ENCODE data around the gene WDR20.
"Not testable (repeated sequence)": the region's sequence is repeated elsewhere in the genome, so short reads cannot be mapped to it uniquely, and the experiment has no call there.

The WDR20 gene

GRCh38 chr14:102171173-102172020 lies 31.7 kb downstream of the WDR20 start:
- no peak for DNase-seq (ENCODE audit: low read depth)

- not testable (repeated sequence) for DNase-seq (ENCODE audit: low read depth)
These were observed 32.2 kb downstream of the WDR20 start for GRCh38 chr14:102172021-102172272.

GRCh38 chr14:102172721-102173120 lies 33.0 kb downstream of the WDR20 start:
- DNase-seq (ENCODE audit: low read depth), result not testable (repeated sequence)

GRCh38 chr14:102177161-102177560 lies 37.5 kb downstream of the WDR20 start:
- DNase-seq (ENCODE audit: low read depth), result no peak

GRCh38 chr14:102178806-102179205 lies 39.1 kb downstream of the WDR20 start:
- DNase-seq (ENCODE audit: low read depth), result no peak

- no peak for DNase-seq (ENCODE audit: low read depth)
These were observed 40.7 kb downstream of the WDR20 start for GRCh38 chr14:102180248-102180998.

- DNase-seq (ENCODE audit: low read depth), result no peak
These were observed 41.5 kb downstream of the WDR20 start for GRCh38 chr14:102181187-102181586.

- DNase-seq (ENCODE audit: low read depth), result no peak
These were observed 42.5 kb downstream of the WDR20 start for GRCh38 chr14:102182190-102182589.

GRCh38 chr14:102182936-102183619 lies 43.4 kb downstream of the WDR20 start:
- DNase-seq (ENCODE audit: low read depth), result no peak

- DNase-seq (ENCODE audit: low read depth), result no peak
These were observed 44.2 kb downstream of the WDR20 start for GRCh38 chr14:102183886-102184285.

GRCh38 chr14:102184316-102185035 lies 44.8 kb downstream of the WDR20 start:
- DNase-seq (ENCODE audit: low read depth), result no peak

GRCh38 chr14:102185360-102185759 lies 45.7 kb downstream of the WDR20 start:
- no peak for DNase-seq (ENCODE audit: low read depth)

GRCh38 chr14:102187044-102187443 lies 47.3 kb downstream of the WDR20 start:
- no peak for DNase-seq (ENCODE audit: low read depth)

GRCh38 chr14:102187568-102188001 lies 47.9 kb downstream of the WDR20 start:
- DNase-seq (ENCODE audit: low read depth), result no peak

GRCh38 chr14:102188187-102188586 lies 48.5 kb downstream of the WDR20 start:
- DNase-seq (ENCODE audit: low read depth), result no peak

- no peak for DNase-seq (ENCODE audit: low read depth)
These were observed 50.2 kb downstream of the WDR20 start for GRCh38 chr14:102189874-102190273.

- no peak for DNase-seq (ENCODE audit: low read depth)
These were observed 53.3 kb downstream of the WDR20 start for GRCh38 chr14:102192840-102193502.

GRCh38 chr14:102194856-102195255 lies 55.2 kb downstream of the WDR20 start:
- DNase-seq (ENCODE audit: low read depth), result no peak

GRCh38 chr14:102195446-102195845 lies 55.7 kb downstream of the WDR20 start:
- no peak for DNase-seq (ENCODE audit: low read depth)

- DNase-seq (ENCODE audit: low read depth), result no peak
These were observed 56.6 kb downstream of the WDR20 start for GRCh38 chr14:102196039-102196901.

GRCh38 chr14:102196902-102197230 lies 57.2 kb downstream of the WDR20 start:
- DNase-seq (ENCODE audit: low read depth), result no peak

Measured in stimulated activated CD8-positive, alpha-beta memory T cell treated with anti-CD3 and anti-CD28 coated beads, Interleukin-15, amount 100 ng/mL, for 24 hours (primary cell).